ENCODE results near the gene CEP85L.

GRCh38 chr6:118553132-118553531 lies 98.3 kb downstream of the CEP85L start:
- no peak for TF ChIP-seq POLR2A (IDR thresholded peaks at IDR 0.05)
- TF ChIP-seq, protein P1, sequence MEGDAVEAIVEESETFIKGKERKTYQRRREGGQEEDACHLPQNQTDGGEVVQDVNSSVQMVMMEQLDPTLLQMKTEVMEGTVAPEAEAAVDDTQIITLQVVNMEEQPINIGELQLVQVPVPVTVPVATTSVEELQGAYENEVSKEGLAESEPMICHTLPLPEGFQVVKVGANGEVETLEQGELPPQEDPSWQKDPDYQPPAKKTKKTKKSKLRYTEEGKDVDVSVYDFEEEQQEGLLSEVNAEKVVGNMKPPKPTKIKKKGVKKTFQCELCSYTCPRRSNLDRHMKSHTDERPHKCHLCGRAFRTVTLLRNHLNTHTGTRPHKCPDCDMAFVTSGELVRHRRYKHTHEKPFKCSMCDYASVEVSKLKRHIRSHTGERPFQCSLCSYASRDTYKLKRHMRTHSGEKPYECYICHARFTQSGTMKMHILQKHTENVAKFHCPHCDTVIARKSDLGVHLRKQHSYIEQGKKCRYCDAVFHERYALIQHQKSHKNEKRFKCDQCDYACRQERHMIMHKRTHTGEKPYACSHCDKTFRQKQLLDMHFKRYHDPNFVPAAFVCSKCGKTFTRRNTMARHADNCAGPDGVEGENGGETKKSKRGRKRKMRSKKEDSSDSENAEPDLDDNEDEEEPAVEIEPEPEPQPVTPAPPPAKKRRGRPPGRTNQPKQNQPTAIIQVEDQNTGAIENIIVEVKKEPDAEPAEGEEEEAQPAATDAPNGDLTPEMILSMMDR (IDR thresholded peaks at IDR 0.05): no peak
